Liver (tissue), 9 donors: ENCODE measurements around the gene GIPC2. TPM values are rescaled to one million over a fixed set of nuclear protein-coding genes. Genes with fewer than 3 reads are reported as not detected.

Source experiments
- DNase-seq: peaks from one replicate; pipeline ENCODE4 v3.0.0-alpha.2; 2017; ENCODE audit warnings: low spot score
- H3K27ac ChIP-seq, 2 donors: one replicate each; pipeline ENCODE4 v1.7.0; 2013; ENCODE audit warnings: inconsistent platforms in 2 of 2, low read length in 2 of 2, control low read depth in 1 of 2, low read depth in 1 of 2, mild to moderate bottlenecking in 1 of 2
- H3K27me3 ChIP-seq, 4 donors: one replicate each; pipeline versions ENCODE4 v1.6.1 to v1.7.0; 2013; ENCODE audit warnings: low read length in 3 of 4, inconsistent platforms in 1 of 4, mild to moderate bottlenecking in 1 of 4, moderate library complexity in 1 of 4; ENCODE audit not compliant: control insufficient read depth in 4 of 4, insufficient read depth in 4 of 4
- H3K36me3 ChIP-seq, 4 donors: one replicate each; pipeline versions ENCODE4 v1.6.1 to v1.7.0; 2013; ENCODE audit warnings: low read length in 3 of 4, mild to moderate bottlenecking in 3 of 4, low read depth in 1 of 4, moderate library complexity in 1 of 4; ENCODE audit not compliant: control insufficient read depth in 4 of 4, insufficient read depth in 3 of 4
- H3K4me1 ChIP-seq, 4 donors: one replicate each; pipeline versions ENCODE4 v1.6.1 to v1.7.0; 2013; ENCODE audit warnings: low read length in 3 of 4, mild to moderate bottlenecking in 3 of 4, moderate library complexity in 1 of 4; ENCODE audit not compliant: control insufficient read depth in 4 of 4, insufficient read depth in 4 of 4
- H3K4me3 ChIP-seq, 3 donors: one replicate each; pipeline versions ENCODE4 v1.6.1 to v1.7.0; 2013; ENCODE audit warnings: low read length in 3 of 3, control low read depth in 1 of 3, low read depth in 1 of 3, mild to moderate bottlenecking in 1 of 3
- H3K9ac ChIP-seq, 2 donors: one replicate each; pipeline ENCODE4 v1.7.0; 2013; ENCODE audit warnings: low read length in 2 of 2, mild to moderate bottlenecking in 2 of 2, moderate library complexity in 2 of 2, control low read depth in 1 of 2, low read depth in 1 of 2
- H3K9me3 ChIP-seq, 4 donors: one replicate each; pipeline versions ENCODE4 v1.6.1 to v1.7.0; 2013; ENCODE audit warnings: low read length in 3 of 4; ENCODE audit not compliant: control insufficient read depth in 4 of 4
- EGR1 ChIP-seq, 2 donors: IDR thresholded peaks; 2 replicates each; pipeline ENCODE4 v1.6.1; 2016 to 2018; ENCODE audit warnings: antibody characterized with exemption in 2 of 2, low read depth in 2 of 2
- FOXA1 ChIP-seq: IDR thresholded peaks from 2 replicates; pipeline ENCODE4 v1.6.1; 2016; ENCODE audit warnings: antibody characterized with exemption
- FOXA2 ChIP-seq: IDR thresholded peaks from 2 replicates; pipeline ENCODE4 v1.6.1; 2016; ENCODE audit warnings: antibody characterized with exemption
- GABPA ChIP-seq, 2 donors: IDR thresholded peaks in 1 of 2; conservative IDR thresholded peaks in 1 of 2; 2 replicates each; pipeline ENCODE4 v1.6.1; 2016; ENCODE audit warnings: antibody characterized with exemption in 2 of 2, mild to moderate bottlenecking in 1 of 2, moderate library complexity in 1 of 2
- HNF4A ChIP-seq, 2 donors: conservative IDR thresholded peaks; 2 replicates each; pipeline ENCODE4 v1.6.1; 2016; ENCODE audit warnings: antibody characterized with exemption in 2 of 2, mild to moderate bottlenecking in 2 of 2
- HNF4G ChIP-seq: IDR thresholded peaks from 2 replicates; pipeline ENCODE4 v1.6.1; 2016; ENCODE audit warnings: antibody characterized with exemption
- JUND ChIP-seq, 2 donors: IDR thresholded peaks; 2 replicates each; pipeline ENCODE4 v1.6.1; 2016; ENCODE audit warnings: antibody characterized with exemption in 2 of 2
- NR2F2 ChIP-seq: IDR thresholded peaks from 2 replicates; pipeline ENCODE4 v1.6.1; 2016; ENCODE audit warnings: antibody characterized with exemption
- RAD21 ChIP-seq, 2 donors: IDR thresholded peaks; 2 replicates each; pipeline ENCODE4 v1.6.1; 2016; ENCODE audit warnings: antibody characterized with exemption in 2 of 2, mild to moderate bottlenecking in 2 of 2
- RXRA ChIP-seq, 2 donors: IDR thresholded peaks; 2 replicates each; pipeline ENCODE4 v1.6.1; 2017 to 2018; ENCODE audit warnings: antibody characterized with exemption in 2 of 2, mild to moderate bottlenecking in 1 of 2
- SP1 ChIP-seq: IDR thresholded peaks from 2 replicates; pipeline ENCODE4 v1.6.1; 2018; ENCODE audit warnings: antibody characterized with exemption, mild to moderate bottlenecking
- TAF1 ChIP-seq: conservative IDR thresholded peaks from 2 replicates; pipeline ENCODE4 v1.6.1; 2016; ENCODE audit warnings: antibody characterized with exemption, mild to moderate bottlenecking
- YY1 ChIP-seq: IDR thresholded peaks from 2 replicates; pipeline ENCODE4 v1.6.1; 2016; ENCODE audit warnings: antibody characterized with exemption, mild to moderate bottlenecking
- WGBS: extraction: QIAGEN DNeasy Blood & Tissue Kit; methylation state at CpG from one replicate; pipeline ENCODE4 v1.1.7; 2013; 5-methylcytosine and 5-hydroxymethylcytosine counted together
- polyA plus RNA-seq, 2 donors: library from polyadenylated mRNA; stranded (reverse) in 1 of 2; unstranded in 1 of 2; fragments of 200-250 nt in 1 of 2; fragments of >200 nt in 1 of 2; fragmentation: Nextera tagmentation in 1 of 2; extraction: Ambion mirVana in 1 of 2; gene quantifications; one replicate each; pipeline versions ENCODE4 v1.2.1 to v1.2.3, GENCODE V29; 2013 to 2015
- total RNA-seq, 2 donors: library from RNA; depleted of rRNA; stranded (reverse); fragments of >200 nt; gene quantifications; one replicate each; pipeline ENCODE4 v1.2.3, GENCODE V29; 2014
- TF ChIP-seq, protein P1 (sequence below): IDR thresholded peaks from 2 replicates; pipeline ENCODE4 v1.6.1; 2016; ENCODE audit warnings: antibody characterized with exemption
- TF ChIP-seq, protein P2 (sequence below): IDR thresholded peaks from 2 replicates; pipeline ENCODE4 v1.6.1; 2016; ENCODE audit warnings: antibody characterized with exemption
- TF ChIP-seq, protein P3 (sequence below): fragments of 150-350 bp; IDR thresholded peaks from 2 replicates; pipeline ENCODE4 v1.5.1; 2017; ENCODE audit warnings: improper control_type of control experiment, low read depth, low read length; ENCODE audit not compliant: missing input control
- TF ChIP-seq, protein P4 (sequence below): IDR thresholded peaks from 2 replicates; pipeline ENCODE4 v1.6.1; 2016; ENCODE audit warnings: antibody characterized with exemption
- TF ChIP-seq, protein P5 (sequence below): IDR thresholded peaks from 2 replicates; pipeline ENCODE4 v1.6.1; 2016; ENCODE audit warnings: antibody characterized with exemption, mild to moderate bottlenecking
- donor health status: healthy.
- donor health status: healthy.
- donor health status: healthy.
- donor health status: healthy.
- donor health status: healthy.

The GIPC2 gene
- total and polyA plus RNA-seq, 4 donors, result 3.7 to 10.9 (median 6.4) TPM

DNA sequence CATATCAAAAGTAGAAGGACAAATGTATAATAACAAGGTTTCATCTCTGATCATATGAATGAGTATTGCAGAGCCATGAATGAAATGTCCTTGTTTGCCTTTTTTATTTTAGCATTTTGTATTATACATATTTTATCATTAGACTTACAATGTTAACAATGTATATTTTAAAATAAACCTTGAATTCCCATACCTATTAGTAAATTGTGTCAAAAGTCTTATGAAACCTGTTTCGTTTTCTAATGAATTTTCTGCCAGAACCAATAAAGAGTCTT, 40.4 kb upstream of the GIPC2 start:
- DNase-seq, result no peak
- Histone ChIP-seq H3K4me3 (peak overlapping the region; percentile 74 to 84 (median 75)), H3K9me3 (no peaks in the 10 kb centered on the region), H3K4me1 (peaks cover 2 to 18% (median 13%) of the 10 kb centered on the region in 4 donors), H3K36me3 (no peaks in the 10 kb centered on the region), H3K27ac (peak overlapping the region; percentile 97 to 99), H3K27me3 (no peaks in the 10 kb centered on the region), H3K9ac (peak overlapping the region; percentile 97 to 100)
- 2% methylated on average over 1 of the region's 1 CpG for WGBS
- TF ChIP-seq, protein P1, sequence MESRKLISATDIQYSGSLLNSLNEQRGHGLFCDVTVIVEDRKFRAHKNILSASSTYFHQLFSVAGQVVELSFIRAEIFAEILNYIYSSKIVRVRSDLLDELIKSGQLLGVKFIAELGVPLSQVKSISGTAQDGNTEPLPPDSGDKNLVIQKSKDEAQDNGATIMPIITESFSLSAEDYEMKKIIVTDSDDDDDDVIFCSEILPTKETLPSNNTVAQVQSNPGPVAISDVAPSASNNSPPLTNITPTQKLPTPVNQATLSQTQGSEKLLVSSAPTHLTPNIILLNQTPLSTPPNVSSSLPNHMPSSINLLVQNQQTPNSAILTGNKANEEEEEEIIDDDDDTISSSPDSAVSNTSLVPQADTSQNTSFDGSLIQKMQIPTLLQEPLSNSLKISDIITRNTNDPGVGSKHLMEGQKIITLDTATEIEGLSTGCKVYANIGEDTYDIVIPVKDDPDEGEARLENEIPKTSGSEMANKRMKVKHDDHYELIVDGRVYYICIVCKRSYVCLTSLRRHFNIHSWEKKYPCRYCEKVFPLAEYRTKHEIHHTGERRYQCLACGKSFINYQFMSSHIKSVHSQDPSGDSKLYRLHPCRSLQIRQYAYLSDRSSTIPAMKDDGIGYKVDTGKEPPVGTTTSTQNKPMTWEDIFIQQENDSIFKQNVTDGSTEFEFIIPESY, result no peak

DNA sequence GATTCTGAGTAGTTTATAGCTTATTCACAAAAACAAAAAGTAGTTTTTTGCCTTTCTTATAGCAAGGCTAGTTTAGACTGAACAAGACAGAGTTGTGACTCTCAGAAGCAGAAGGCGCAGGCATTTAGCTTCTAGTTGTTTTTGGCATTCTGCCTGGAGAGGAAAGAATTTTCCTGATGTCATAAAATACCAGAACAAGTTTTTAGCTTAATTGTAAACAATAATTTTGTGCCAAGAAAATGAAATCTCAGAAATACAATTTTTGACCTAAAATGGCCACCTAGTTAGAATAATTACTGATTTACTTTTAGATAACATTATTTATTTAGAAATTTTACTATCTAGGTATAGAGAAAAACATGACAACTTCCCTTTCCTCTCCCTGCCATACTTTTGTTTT, 40.0 kb upstream of the GIPC2 start:
- H3K4me3 ChIP-seq, result peak overlapping the region; percentile 74 to 84 (median 75)
- peaks cover 2 to 18% (median 13%) of the 10 kb centered on the region in 4 donors for H3K4me1 ChIP-seq
- TF ChIP-seq HNF4A (conservative IDR thresholded peaks at IDR 0.05) (no peak), FOXA2 (no peak), HNF4G (no peak), FOXA1 (no peak), GABPA (IDR thresholded peaks at IDR 0.05 in 1 of 2, conservative IDR thresholded peaks at IDR 0.05 in 1 of 2) (no peak), YY1 (peak; percentile 91), RAD21 (IDR thresholded peaks at IDR 0.05) (peak in 1 of 2 donors; percentile 14), JUND (IDR thresholded peaks at IDR 0.05) (no peak), EGR1 (IDR thresholded peaks at IDR 0.05; ENCODE audit: low read depth in 2 of 2) (no peak), TAF1 (peak; percentile 91), NR2F2 (no peak), RXRA (IDR thresholded peaks at IDR 0.05) (no peak), SP1 (no peak)
- TF ChIP-seq, protein P1, result peak; percentile 9
- TF ChIP-seq, protein P2, sequence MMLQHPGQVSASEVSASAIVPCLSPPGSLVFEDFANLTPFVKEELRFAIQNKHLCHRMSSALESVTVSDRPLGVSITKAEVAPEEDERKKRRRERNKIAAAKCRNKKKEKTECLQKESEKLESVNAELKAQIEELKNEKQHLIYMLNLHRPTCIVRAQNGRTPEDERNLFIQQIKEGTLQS, result no peak
- TF ChIP-seq, protein P3, sequence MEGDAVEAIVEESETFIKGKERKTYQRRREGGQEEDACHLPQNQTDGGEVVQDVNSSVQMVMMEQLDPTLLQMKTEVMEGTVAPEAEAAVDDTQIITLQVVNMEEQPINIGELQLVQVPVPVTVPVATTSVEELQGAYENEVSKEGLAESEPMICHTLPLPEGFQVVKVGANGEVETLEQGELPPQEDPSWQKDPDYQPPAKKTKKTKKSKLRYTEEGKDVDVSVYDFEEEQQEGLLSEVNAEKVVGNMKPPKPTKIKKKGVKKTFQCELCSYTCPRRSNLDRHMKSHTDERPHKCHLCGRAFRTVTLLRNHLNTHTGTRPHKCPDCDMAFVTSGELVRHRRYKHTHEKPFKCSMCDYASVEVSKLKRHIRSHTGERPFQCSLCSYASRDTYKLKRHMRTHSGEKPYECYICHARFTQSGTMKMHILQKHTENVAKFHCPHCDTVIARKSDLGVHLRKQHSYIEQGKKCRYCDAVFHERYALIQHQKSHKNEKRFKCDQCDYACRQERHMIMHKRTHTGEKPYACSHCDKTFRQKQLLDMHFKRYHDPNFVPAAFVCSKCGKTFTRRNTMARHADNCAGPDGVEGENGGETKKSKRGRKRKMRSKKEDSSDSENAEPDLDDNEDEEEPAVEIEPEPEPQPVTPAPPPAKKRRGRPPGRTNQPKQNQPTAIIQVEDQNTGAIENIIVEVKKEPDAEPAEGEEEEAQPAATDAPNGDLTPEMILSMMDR, result no peak
- TF ChIP-seq, protein P4, sequence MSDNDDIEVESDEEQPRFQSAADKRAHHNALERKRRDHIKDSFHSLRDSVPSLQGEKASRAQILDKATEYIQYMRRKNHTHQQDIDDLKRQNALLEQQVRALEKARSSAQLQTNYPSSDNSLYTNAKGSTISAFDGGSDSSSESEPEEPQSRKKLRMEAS, result no peak
- TF ChIP-seq, protein P5, sequence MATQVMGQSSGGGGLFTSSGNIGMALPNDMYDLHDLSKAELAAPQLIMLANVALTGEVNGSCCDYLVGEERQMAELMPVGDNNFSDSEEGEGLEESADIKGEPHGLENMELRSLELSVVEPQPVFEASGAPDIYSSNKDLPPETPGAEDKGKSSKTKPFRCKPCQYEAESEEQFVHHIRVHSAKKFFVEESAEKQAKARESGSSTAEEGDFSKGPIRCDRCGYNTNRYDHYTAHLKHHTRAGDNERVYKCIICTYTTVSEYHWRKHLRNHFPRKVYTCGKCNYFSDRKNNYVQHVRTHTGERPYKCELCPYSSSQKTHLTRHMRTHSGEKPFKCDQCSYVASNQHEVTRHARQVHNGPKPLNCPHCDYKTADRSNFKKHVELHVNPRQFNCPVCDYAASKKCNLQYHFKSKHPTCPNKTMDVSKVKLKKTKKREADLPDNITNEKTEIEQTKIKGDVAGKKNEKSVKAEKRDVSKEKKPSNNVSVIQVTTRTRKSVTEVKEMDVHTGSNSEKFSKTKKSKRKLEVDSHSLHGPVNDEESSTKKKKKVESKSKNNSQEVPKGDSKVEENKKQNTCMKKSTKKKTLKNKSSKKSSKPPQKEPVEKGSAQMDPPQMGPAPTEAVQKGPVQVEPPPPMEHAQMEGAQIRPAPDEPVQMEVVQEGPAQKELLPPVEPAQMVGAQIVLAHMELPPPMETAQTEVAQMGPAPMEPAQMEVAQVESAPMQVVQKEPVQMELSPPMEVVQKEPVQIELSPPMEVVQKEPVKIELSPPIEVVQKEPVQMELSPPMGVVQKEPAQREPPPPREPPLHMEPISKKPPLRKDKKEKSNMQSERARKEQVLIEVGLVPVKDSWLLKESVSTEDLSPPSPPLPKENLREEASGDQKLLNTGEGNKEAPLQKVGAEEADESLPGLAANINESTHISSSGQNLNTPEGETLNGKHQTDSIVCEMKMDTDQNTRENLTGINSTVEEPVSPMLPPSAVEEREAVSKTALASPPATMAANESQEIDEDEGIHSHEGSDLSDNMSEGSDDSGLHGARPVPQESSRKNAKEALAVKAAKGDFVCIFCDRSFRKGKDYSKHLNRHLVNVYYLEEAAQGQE, result peak; percentile 55
- H3K9ac ChIP-seq, result peak overlapping the region; percentile 97 to 100
- H3K36me3 ChIP-seq, result no peaks in the 10 kb centered on the region
- no peaks in the 10 kb centered on the region for H3K9me3 ChIP-seq
- WGBS, result 3% methylated on average over 1 of the region's 1 CpG
- peak overlapping the region; percentile 97 to 99 for H3K27ac ChIP-seq
- H3K27me3 ChIP-seq, result no peaks in the 10 kb centered on the region
- no peak for DNase-seq
